H1 (cell line): ENCODE results near the gene RTN4RL2. TPM values are rescaled to one million over a fixed set of nuclear protein-coding genes. Genes with fewer than 3 reads are reported as not detected.
A peak's percentile ranks its signal among the peaks of the same experiment; 100 is the strongest.

Experiments
- CEBPB ChIP-seq: IDR thresholded peaks from 2 replicates; pipeline ENCODE4 v1.6.1; 2012; ENCODE audit warnings: low read depth, low read length
- RAD21 ChIP-seq, 2 experiments: IDR thresholded peaks in 1 of 2; conservative IDR thresholded peaks in 1 of 2; 2 replicates each; pipeline ENCODE4 v1.6.1; 2011; ENCODE audit warnings: low read depth in 2 of 2, low read length in 2 of 2, improper control_type of control experiment in 1 of 2, inconsistent platforms in 1 of 2, mild to moderate bottlenecking in 1 of 2, moderate library complexity in 1 of 2
- polyA plus RNA-seq, 7 experiments: library from polyadenylated mRNA; depleted of rRNA in 3 of 7; stranded (reverse) in 5 of 7; unstranded in 2 of 7; fragments of >200 nt in 5 of 7; fragments of 200-250 nt in 2 of 7; gene quantifications; 1 replicate in 5 of 7; 2 replicates in 1 of 7; 4 replicates in 1 of 7; pipeline versions ENCODE4 v1.2.1 to v1.2.3, GENCODE V29; 2011 to 2013; ENCODE audit warnings: missing spikeins in 2 of 7, mixed read lengths in 2 of 7
- total RNA-seq: library from RNA; stranded (reverse); fragmentation: NEBNext Ultra II Directional; extraction: Animal tissue kit (Norgen Biotek cat#: 25700); gene quantifications from 2 replicates; pipeline ENCODE4 v1.2.1, GENCODE V29; 2021

The RTN4RL2 gene
- total and polyA plus RNA-seq, 2 of the 8 experiments (the other 6 are each of a cell fraction or from before 2014, with no cell fraction given) = 11.4 to 23.7 TPM

DNA sequence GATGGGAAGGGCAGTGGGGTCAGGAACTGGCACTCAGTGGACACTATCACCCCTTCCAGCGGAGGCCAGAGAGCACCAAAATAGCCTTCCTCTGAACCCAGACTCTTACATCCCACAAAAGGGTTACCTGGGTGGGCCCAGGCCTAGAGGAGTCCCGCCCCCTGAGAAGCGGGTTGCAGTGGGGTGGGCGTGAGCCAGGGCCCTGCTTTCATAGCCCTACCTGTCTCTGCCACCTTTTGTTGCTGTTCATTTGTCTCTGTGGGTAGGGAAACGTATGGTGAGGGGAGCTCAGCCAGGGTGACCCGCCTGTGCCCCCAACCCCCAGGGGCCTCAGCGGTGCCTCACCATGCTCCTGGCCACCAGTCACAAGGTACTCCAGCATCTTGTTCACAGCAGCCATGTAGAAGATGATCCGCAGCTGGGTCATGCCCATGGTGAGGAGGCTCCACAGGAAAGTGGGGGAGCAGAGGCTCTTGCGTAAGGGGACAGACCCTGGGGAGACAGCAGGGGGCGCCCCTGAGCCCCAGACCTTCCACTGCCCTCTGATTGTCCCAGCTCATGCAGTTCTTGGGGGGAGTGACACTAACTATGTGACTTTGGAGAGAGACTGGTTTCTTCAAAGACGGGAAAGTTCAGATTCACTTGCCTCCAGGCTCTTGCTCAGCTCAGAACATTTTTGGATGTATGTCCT is 31.2 kb downstream of the RTN4RL2 start (continued):
- TF ChIP-seq RAD21 (IDR thresholded peaks at IDR 0.05 in 1 of 2, conservative IDR thresholded peaks at IDR 0.05 in 1 of 2; ENCODE audit: low read depth in 2 of 2, low read length in 2 of 2) = peak; percentile 61 to 69
- TF ChIP-seq CEBPB = peak; percentile 99
